ENCODE measurements around the gene CMTM8.

The CMTM8 gene

DNA sequence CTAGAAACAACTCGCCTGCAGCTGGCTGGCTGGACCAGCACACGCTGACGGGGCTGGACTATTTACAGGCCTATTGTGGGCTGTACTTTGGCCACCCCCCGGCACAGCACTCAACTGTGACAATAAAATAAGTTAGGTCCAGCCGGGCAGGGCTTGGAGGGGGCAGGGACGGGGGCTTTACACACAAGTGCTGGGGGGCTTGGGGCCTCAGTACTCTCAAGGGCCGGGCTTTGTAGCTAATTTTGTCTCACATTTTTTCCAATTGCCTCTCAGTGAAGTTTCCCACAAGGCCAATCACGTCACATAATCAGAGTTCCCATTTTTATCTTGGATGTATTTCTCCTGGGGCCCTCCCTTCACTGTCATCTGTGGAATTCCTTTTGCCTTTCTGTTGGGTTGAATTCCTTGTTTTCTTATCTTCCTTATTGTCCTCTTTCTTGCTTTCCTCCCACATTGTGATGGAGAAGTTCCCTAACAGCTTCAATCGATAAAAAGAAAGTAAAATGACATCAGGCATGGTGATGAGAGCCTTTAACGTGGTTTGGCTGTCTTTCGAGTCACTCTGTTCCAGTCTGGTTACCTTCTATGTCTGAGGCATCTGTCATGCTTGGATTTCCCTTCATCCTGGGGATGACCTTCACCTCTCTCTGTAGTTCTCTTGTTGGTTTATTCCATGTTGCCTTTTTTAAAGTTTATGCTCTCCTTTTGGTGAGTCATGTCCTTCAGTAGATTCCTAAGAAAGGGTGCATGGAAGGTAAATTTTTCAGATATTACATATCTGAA is 109.1 kb downstream of the CMTM8 start:
- DNase-seq: no peak

DNA sequence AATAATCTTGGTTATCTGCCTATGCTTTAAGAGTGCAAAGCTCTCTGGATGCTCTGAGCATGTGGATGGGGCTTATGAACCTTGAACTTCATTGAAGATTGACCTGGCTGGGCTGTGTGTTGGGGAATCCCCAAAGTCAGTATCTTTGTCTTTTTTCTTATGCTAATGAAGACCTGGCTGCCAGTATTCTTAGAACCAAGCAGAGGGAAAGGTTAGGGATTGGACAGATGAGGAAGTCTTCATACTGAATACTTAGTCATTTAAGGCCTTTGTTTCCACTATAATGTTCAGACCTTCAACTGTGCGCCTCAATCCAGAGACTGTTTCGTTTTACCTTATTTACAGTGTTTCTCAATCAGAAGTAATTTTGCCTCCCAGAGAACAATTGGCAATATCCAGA is 110.7 kb downstream of the CMTM8 start:
- DNase-seq: no peak

DNA sequence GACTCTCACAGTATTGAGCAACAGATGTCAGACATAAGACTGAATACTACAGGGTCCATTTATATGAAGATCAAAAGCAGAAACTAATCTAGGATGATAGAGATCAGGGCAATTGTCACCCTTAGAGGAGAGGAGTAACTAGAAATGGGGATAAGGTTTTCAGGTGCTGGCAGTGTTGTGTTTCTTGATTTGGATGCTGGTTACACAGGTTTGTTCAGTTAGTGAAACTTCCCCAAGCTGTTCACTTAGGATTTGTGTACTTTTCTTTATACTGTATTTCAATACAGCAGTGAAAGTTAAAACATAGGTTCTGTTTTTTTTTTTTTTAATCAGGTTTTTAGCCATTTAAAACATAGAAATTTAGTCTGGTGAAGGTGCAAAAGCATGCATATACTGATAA is 114.1 kb downstream of the CMTM8 start:
- no peak for DNase-seq

DNA sequence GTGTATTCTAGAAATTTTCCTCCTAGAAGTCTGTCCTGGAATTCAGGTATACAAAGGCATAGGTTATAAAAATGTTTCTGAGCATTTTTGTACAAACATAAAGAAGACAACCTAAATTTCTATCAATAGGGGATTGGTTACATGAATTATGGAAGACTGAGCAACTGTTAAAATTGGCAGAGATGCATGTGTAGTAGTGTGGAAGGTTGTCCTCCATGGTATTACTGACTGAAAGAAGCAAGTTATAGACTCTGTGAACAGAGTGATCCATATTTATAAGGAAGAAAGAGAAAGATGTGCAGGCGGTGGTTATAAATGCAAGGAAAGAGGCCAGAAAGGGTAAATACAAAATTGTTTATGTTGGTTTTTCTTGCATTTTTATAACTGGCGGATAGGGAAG is 114.9 kb downstream of the CMTM8 start:
- DNase-seq: no peak

DNA sequence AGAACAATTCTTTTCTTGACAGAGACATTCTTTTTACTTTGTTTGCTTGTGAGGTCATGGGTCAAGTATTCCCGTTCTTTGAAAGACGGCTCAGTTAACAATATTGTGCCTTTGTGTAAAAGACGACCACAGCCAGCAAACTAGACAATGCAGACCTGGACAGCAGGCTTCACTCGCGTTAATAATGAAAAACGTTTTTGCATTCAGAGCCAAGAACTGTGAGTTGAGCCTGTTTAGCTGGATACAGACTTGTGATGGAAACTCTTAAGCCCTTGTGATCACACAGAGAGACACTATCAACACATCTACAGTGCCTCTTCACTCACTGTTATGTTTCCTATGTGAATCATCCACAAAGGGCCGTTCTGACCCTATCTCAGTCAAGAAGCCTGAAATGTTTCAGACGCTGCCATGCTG is 115.9 kb downstream of the CMTM8 start:
- peak; percentile 78 for DNase-seq

DNA sequence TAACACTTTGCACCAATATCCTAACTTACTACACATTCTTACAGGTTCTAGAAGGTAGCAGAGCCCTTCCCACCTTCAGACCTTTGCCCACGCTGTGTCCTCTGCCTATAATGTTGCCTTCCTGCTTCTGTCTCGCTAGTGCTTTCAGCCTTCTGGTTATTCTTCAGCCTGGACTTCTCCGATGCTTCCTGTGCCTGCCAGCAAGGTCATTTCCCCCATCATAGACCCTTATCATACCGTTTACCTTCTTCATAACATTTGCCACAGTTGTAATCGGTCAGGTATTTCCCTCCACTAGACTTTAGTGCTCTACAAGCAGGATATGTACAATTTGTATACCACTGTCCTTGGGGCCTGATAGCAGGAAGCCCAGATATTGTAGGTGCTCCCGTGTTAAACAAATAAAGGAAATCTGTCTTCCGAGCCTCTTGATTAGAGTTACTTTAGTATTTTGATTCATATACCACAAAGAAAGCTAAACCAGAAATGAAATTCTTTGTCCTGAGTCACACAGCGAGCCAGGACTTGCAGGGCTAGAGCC is 117.3 kb downstream of the CMTM8 start:
- no peak for DNase-seq

DNA sequence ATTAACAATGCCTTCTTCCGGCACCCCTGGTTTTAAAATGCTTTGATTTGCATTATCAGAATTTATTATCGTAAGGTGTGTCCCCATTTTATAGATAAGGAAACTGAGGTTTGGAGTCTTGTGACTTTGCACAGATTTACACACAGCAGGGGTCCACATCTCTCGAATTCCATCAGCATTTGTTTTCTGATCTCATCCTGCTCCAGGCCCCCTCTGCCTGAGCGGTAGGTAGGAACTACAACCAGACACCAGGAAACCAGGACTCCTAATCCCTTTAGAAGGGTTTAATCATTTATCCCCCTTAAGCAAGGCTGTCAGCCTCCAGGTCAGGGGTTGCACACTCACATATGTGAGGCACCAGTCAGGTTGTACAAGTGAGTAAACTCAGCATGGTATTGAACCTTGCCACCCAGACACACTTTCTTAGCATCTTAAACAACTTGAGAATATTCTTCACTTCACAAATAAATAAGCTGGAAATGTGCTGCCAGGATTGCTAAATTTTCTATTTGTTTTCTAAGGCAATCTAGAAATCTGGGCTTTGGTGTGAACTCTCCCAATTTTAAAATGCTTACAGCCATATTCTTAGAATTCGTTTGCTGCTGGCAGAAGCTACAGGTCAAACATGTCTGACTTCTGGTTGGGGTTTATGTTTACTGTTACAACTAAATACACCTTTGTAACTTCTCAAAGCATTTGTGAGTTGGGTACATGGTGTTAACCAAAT is 121.4 kb downstream of the CMTM8 start:
- no peak for DNase-seq

DNA sequence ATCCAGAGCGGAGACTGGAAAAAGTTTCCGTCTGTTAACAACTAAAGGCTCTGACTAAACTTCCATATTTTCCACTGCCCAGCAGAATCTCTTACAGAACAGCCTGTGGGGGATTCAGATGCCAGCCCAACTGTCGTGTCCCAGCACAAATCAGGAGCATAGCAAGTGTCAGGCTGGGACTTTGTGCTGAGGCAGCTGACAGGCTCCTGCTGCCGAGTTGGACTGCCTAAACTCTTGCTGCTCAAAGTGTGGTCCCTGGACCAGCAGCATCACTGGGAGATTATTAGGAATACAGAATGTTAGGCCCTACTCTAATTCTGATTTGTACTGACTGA is 122.0 kb downstream of the CMTM8 start:
- no peak for DNase-seq

DNA sequence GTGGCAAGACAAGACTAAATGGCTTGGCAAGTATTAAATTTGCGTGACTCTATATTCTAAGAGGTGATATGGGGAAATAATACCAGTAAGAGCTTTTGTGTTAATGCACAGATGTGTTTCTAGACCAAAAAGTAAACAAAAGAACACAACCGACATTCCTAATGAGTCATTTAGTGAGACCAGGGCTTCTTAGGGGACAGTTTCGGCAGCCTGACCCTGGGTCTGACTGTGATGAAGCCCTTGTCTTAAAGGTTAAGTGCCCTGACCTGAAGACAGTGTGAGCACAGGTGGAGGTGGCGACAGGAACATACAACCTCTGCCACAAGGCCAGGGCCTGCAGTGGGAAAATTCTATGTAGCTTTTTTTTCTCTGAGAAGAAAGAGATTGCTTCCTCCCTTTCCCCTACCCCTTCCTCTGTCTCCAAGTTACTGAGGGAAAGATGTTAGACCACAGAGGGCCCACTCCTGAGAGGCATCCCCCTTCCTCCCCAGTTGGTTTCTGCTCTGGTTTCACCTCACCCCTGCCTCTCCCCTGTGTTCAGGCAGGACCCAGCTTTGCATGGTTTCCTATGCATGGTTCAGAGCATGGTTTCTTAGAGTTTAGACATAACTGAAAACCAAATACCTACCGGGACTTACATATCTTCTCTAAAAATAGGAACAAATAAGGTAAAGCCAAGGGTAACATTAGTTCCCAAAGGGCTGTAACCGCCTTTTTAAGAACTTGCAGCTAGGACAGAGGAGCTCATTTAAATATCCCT is 128.3 kb downstream of the CMTM8 start:
- DNase-seq: no peak

DNA sequence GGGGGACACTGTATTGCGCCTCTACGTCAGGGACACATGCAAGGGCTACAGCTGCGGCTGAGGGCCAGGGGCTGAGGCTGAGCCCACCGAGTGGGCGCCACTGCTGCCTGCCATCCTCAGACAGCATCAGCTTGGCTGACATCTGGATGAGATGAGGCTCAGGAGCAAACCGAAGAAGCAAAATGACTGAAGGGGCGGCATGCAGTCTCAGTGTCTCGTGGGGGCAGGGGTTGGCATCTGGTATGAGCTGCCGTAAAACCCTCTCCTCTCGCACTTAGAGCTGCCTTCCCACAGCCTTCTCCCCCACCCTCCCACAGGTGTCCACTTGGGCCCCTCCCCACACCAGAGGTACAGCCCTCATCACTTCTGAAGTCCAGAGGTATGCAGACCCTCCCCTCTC is 129.0 kb downstream of the CMTM8 start:
- no peak for DNase-seq

DNA sequence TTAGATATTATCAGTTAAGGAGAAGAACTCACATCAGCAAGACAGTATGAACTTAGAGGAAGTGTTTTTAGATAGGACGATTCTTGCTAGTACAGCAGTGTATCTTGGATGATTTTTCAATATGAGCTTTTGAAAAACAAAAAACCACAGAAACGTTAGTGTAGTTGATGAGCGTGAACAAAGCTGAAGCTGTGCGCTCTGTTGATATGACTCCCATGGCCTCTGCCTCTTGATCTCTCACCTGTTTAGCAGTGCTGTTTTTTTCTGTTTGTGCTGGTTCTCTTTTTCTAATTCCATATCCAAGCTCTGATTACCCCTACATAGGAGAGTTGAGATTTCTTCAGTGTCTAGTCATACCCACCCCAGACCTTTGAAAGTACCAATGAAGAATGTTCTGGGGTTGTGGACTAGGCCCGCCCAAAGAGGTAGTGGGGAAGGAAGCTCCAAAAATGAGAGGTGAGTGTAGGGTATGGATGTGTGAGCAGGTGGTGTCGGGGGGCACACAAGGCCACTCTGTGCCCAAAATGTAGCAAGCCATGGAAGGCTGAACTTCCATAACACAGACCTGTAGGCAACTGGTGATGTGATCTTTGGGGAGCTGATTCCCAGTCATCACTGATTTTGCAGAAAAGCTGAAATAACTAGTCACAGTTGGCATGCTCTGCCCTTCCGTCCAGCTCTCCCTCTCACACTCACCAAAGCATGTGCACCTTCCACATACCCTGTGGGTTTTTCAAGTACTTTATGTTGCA is 133.2 kb downstream of the CMTM8 start:
- DNase-seq: no peak

DNA sequence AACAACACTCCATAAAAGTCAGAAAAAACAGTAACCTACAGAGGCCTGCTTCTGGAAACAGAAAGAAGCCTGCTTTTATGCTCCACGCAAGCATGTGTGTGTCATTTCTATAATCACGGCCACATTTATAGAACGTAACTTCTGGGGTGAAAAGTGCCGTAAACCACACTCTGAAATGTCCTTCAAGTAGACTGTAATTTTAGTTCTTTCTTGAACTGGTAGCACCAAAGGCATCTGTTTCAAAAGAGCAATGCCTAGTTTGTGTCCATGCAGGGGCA is 133.7 kb downstream of the CMTM8 start:
- no peak for DNase-seq

DNA sequence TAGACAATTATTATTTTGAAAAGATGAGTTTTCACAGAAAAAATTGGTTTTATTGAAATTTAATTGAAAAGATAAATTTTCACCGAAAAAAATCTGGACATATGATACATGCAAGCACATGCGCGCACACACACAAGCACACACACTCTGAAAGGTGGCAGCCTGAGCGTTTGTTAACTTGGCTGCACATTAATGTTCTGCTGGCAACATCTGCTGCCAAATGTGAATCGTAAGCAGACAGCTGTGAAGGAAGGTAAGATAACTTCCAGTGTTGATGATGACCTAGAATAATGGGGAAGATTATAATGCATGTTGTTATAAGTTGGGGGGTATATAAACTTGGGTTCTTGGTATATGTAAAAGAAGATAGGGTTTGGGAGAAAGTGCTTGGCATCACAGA is 134.8 kb downstream of the CMTM8 start:
- DNase-seq: no peak

DNA sequence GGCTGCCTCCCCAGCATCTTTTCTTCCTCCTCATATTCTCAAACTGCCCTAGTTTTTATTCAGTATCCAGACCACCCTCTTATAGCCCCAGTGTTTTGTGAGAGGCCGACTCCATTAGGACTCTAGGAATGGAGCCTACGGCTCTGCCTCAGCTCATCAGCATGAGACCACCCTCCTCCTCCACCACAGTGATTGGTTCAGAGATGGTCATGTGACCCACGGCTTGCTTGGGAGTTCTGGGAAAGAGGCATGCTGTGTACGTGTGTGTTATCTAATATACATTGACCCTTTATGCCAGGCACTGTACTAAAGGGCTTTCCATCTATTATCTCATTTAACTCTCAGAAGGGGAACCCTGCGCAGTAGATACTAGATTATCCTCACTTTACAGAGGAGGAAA is 135.4 kb downstream of the CMTM8 start:
- no peak for DNase-seq

DNA sequence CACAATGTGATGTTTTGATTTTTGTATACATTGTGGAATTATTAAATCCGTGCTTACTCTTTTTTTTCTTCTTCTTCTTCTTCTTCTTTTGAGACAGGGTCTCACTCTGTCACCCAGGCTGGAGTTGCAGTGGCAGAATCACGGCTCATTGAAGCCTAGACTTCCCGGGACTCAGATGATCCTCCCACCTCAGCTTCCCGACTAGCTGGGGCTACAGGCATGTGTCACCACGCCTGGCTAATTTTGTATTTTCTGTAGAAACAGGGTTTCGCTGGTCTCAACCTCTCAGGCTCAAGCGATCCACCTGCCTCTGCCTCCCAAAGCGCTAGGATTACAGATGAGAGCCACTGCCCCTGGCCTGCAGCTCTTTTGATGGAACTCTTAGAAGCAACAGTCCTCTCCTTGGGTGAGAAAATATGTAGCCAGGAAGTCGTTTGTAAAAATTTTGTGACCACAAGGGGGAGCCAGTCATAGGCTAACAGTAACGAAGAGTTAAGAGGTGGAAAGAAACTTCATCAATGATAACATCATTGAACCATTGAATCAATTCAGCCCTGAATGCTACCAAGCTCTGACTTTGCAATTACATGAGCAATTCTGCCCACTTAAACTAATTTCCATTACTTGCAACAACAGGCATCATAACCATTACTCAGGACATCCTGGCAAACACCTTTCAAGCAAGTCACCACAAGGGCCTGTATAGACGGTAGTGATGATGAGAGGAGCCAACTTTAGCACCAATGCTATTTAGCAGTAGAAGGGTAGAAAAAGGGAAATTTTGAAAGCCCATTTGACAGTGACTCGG is 136.5 kb downstream of the CMTM8 start:
- DNase-seq: peak; percentile 93

DNA sequence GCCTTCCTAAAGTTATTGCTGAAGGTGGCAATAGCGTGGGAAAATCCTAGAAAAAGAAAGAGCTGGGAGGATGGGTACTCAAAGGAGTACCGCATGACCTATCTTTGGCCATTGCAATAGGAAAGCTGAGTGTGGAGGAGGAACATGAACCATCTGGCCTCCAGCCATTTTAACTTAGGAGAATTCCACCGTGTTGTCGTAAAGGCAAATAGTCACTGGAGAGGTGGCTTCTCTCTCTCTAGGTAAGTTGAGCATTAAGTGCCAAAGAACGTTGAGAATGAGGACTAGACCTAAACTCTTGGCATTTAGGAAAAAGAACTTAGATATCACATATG is 137.1 kb downstream of the CMTM8 start:
- no peak for DNase-seq

DNA sequence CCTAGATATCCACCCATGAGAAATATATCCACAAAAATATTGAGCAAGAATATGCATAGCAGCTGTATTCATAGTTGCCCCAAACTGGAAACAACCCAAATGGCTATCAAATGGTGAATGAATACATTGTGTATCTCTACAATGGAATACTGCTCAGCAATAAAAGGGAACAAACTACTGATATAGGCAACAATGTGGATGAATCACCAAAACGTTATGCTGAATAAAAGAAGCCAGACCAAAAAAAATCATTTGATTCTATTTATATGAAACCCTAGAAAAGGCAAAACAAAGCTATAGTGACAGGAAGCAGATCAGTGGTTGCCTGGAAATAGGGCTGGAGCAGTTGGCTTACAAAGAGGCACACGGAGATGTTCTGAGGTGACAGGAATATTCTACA is 137.6 kb downstream of the CMTM8 start:
- DNase-seq: no peak

DNA sequence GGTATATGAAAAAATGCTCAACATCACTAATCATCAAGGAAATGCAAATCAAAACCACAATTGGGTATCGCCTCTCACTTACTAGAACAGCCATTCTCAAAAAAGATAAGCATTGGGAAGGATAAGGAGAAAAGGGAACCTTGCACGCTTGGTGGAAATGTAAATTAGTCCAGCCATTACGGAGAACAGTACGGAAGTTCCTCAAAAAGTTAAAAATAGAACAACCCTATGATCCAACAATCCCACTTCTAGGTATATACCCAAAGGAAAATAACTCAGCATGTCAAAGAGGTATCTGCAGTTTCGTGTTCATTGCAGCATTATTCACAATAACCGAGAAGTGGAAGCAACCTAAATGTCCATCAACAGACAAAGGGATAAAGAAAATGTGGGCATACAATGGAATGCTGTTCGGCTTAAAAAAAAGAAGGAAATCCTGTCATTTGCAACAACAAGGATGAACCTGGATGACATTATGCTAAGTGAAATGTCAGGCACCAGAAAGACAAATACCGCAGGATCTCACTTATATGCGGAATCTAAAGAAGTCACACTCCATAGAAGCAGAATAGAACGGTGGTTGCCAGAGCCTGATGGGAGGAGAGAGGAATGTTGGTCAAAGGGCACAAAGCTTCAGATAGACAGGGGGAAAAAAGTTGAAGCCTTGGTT is 141.5 kb downstream of the CMTM8 start:
- no peak for DNase-seq

DNA sequence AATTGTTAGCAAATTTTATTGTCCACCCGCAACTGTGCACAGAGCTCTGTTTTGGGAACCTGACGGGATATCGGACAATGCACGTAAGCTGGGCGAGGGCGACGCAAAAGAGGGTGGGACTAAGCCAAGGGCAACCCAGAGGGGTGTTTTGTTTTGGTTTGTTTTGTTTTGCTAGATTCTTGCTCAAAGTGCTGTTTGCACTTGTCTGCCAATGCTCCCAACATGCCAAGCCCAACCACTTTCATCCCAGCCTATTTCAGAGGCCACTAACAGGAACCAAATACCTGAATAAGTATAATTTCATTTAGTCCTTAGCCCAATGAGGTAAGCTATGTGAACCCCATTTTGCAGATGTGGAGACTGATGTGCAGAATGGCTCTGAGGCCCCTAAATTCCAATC is 143.4 kb downstream of the CMTM8 start:
- DNase-seq: no peak

DNA sequence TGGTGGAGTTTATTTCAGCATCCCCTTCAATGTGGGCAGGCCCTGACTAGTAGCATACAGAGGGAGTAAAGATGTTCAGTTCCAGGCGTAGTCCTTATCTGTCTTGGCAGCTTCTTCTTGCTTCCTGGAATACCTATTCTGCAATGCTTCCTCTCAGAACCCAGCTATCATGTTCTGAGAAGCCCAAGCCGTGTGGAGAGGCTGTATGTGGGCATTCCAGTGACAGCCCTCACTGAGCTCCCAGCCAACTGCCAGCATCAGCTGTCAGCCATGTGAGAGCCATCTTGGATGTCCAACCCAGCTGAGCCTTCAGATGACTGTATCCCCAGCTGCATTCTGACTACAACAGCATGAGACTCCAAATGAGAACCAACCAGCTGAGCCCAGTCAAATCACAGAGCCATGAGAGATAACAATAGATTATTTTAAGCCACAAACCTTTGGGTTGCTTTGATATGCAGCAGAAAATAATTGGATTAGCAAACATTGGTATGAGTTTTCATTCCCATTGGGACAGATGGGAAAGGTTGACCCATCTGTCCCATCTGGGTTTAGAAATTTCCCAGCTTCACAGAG is 144.7 kb downstream of the CMTM8 start:
- DNase-seq: no peak

DNA sequence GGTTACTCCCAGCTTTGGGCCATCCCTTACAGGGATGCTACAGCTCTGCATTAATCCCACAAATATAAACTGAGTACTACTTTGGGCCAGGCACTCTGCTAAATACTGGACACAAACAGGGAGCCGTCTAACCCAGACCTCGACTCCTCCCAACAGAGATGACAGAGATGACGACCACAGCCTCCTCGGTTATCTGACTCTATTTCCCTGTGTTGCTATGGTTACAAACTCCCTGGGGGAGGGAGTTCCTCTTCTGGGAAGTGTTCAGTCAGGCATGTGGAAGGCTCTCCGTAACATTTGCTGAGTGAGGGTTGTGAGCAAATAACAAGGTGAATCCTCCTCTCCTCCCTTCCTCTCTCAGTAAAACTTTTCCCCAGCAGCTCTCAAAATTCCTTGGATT is 146.5 kb downstream of the CMTM8 start:
- peak; percentile 93 for DNase-seq

DNA sequence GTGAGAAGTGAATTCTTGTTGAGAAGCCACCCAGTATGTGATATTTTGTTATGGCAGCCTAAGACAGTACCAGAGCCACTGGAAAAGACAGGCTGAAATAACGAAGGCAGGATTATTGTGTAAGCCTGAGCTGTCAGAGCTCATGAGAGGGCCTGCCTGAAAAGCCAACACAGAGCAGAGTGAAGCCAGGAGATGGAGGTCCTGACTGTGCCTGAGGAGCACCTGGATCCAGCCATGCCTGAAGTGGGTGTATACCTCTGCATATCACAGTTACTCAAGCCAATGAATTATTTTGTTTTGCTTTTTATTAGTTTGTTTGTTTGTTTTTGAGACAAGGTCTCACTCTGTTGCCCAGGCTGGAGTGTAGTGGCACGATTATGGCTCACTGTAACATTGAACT is 149.0 kb downstream of the CMTM8 start:
- no peak for DNase-seq

Data from eye (tissue), 1 donor.